Activated B cell treated with CpG ODN at 0.5 μM for 24 hours (primary cell): ENCODE measurements around the gene RTP1. TPM values are rescaled to one million over a fixed set of nuclear protein-coding genes. Genes with fewer than 3 reads are reported as not detected.
"Not testable (repeated sequence)": the region's sequence is repeated elsewhere in the genome, so short reads cannot be mapped to it uniquely, and the experiment has no call there.

Experiments used
- ATAC-seq: fragments of 200-7000 bp; cut with Tn5 transposase; one replicate; pipeline ENCODE4 v1.10.0; 2021; ENCODE audit warnings: low read depth, mild to moderate bottlenecking, moderate library complexity
- CTCF ChIA-PET: fragments of 350-600 bp; sonication (Branson Sonifier 250); formaldehyde crosslinking; loops from one replicate; lab custom pipeline; 2021; ENCODE audit warnings: antibody characterized with exemption; lab: Charles Lee
- POLR2A ChIA-PET: fragments of 350-600 bp; sonication (Branson Sonifier 250); formaldehyde crosslinking; loops from one replicate; lab custom pipeline; 2021; ENCODE audit warnings: antibody characterized with exemption; lab: Charles Lee
- DNase-seq: peaks from one replicate; pipeline ENCODE4 v3.0.0; 2022
- H3K27ac Mint-ChIP-seq: one replicate; pipeline ENCODE4 v1.8.0; 2020; ENCODE audit warnings: mixed read lengths
- H3K27me3 Mint-ChIP-seq: one replicate; pipeline ENCODE4 v1.8.0; 2021; ENCODE audit warnings: mixed read lengths
- H3K36me3 Mint-ChIP-seq: one replicate; pipeline ENCODE4 v1.8.0; 2021; ENCODE audit warnings: low read depth, mixed read lengths
- H3K4me1 Mint-ChIP-seq: one replicate; pipeline ENCODE4 v1.8.0; 2021; ENCODE audit warnings: mixed read lengths
- H3K4me3 Mint-ChIP-seq: one replicate; pipeline ENCODE4 v1.8.0; 2020; ENCODE audit warnings: mild to moderate bottlenecking, mixed read lengths
- H3K9me3 Mint-ChIP-seq: one replicate; pipeline ENCODE4 v1.8.0; 2020; ENCODE audit warnings: mixed read lengths
- CTCF ChIP-seq: fragments of 200-600 bp; IDR thresholded peaks from one replicate; pipeline ENCODE4 v1.8.0; 2022; ENCODE audit warnings: antibody characterized with exemption, mild to moderate bottlenecking
- intact Hi-C: fragments of 100-400 bp; cut with micrococcal nuclease; formaldehyde crosslinking; loops from one replicate; pipeline ENCODE4 v1.15.1; 2024
- total RNA-seq: library from RNA; stranded (reverse); gene quantifications from 2 replicates; pipeline ENCODE4 v1.2.3, GENCODE V29; 2022

RTP1 gene
- total RNA-seq, 1 donor from 2014 or later, result not detected

- no peak for ATAC-seq
- ChIA-PET CTCF (no interaction called here), POLR2A (no interaction called here)
- Mint-ChIP-seq H3K27ac (no peak overlapping the region), H3K4me3 (no peak overlapping the region), H3K27me3 (no peaks in the 10 kb centered on the region), H3K9me3 (peaks cover 5% of the 10 kb centered on the region), H3K4me1 (no peaks in the 10 kb centered on the region), H3K36me3 (no peaks in the 10 kb centered on the region)
- intact Hi-C loops, result no loop called here
- no peak for TF ChIP-seq CTCF
- no peak for DNase-seq
These were observed 39.7 kb downstream of the RTP1 start for GRCh38 chr3:187236962-187237361.

DNA sequence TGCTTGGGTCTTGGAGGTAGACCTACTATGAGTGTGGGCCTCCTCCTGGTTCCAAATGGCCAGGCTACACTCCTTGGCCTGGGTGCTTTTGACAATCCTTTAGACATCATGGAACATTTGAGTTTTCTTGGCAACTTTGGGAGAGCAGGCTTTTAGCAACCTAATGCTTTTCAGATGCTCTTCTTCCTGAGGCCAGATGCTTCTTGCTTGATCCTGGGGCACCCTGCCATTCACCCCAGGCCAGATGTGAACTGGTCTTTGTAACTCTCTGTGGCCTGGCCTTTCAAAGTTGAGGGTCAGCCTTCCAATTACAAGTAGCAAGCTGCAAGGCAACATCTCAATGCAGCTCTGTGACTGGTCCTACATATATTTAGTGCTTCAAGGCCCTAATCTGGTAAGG is 40.5 kb downstream of the RTP1 start:
- Mint-ChIP-seq H3K4me3 (no peak overlapping the region), H3K4me1 (no peaks in the 10 kb centered on the region), H3K9me3 (peaks cover 5% of the 10 kb centered on the region), H3K36me3 (no peaks in the 10 kb centered on the region), H3K27ac (no peak overlapping the region), H3K27me3 (no peaks in the 10 kb centered on the region)
- no peak for ATAC-seq
- intact Hi-C loops, result no loop called here
- no peak for TF ChIP-seq CTCF
- POLR2A ChIA-PET, result no interaction called here
- CTCF ChIA-PET, result no interaction called here
- DNase-seq, result no peak

DNA sequence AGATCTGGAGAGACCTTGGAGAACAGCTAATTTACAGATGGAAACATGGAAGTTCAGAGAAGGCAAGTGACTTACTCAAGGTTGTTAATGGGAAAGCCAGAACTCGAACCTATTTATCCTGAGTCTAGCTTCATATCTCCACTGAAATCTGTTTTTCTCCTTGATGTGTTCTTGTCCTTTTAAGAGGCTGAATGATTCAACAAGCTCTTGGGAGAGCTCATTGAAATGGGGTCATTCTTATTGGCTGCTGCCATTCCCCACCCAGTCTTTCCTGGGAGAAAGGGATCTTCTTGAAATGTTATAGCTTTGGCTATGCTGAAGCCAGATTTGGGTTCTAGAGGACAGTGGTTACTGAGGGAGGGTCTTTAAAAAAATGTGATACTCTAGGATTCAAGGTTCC is 41.0 kb downstream of the RTP1 start:
- CTCF ChIA-PET, result no interaction called here
- H3K4me3 Mint-ChIP-seq, result no peak overlapping the region
- H3K27me3 Mint-ChIP-seq, result no peaks in the 10 kb centered on the region
- peaks cover 5% of the 10 kb centered on the region for H3K9me3 Mint-ChIP-seq
- no peak for DNase-seq
- no peak overlapping the region for H3K27ac Mint-ChIP-seq
- POLR2A ChIA-PET, result no interaction called here
- no peak for ATAC-seq
- H3K36me3 Mint-ChIP-seq, result no peaks in the 10 kb centered on the region
- TF ChIP-seq CTCF, result no peak
- no peaks in the 10 kb centered on the region for H3K4me1 Mint-ChIP-seq
- intact Hi-C loops, result no loop called here

DNA sequence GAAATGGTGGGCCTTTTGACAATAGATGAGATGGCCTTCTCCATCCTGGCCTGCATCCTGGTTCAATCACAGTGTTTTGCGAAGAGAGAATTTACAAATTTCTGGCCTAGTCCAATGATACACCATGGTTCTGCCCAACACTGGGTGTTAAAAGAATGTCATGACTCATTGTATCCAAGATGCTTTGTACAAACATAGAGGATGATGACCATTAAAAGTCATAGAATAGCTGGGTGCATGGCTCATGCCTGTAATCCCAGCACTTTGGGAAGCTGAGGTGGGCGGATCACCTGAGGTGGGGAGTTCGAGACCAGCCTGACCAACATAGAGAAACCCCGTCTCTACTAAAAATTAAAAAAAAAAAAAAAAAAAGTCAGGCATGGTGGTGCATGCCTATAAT is 41.5 kb downstream of the RTP1 start:
- ATAC-seq, CTCF ChIA-PET, POLR2A ChIA-PET, H3K9me3 Mint-ChIP-seq, H3K4me3 Mint-ChIP-seq, H3K27me3 Mint-ChIP-seq, intact Hi-C loops, DNase-seq, H3K36me3 Mint-ChIP-seq, H3K4me1 Mint-ChIP-seq, H3K27ac Mint-ChIP-seq: not testable (repeated sequence)

GRCh38 chr3:187242435-187242834 is 45.1 kb downstream of the RTP1 start:
- TF ChIP-seq CTCF, result no peak
- ChIA-PET CTCF (no interaction called here), POLR2A (no interaction called here)
- ATAC-seq (no peak), DNase-seq (no peak)
- H3K4me1 Mint-ChIP-seq, result no peaks in the 10 kb centered on the region
- no peak overlapping the region for H3K4me3 Mint-ChIP-seq
- intact Hi-C loops, result no loop called here
- H3K27me3 Mint-ChIP-seq, result peaks cover 6% of the 10 kb centered on the region
- H3K27ac Mint-ChIP-seq, result no peak overlapping the region
- no peaks in the 10 kb centered on the region for H3K36me3 Mint-ChIP-seq
- peaks cover 5% of the 10 kb centered on the region for H3K9me3 Mint-ChIP-seq

DNA sequence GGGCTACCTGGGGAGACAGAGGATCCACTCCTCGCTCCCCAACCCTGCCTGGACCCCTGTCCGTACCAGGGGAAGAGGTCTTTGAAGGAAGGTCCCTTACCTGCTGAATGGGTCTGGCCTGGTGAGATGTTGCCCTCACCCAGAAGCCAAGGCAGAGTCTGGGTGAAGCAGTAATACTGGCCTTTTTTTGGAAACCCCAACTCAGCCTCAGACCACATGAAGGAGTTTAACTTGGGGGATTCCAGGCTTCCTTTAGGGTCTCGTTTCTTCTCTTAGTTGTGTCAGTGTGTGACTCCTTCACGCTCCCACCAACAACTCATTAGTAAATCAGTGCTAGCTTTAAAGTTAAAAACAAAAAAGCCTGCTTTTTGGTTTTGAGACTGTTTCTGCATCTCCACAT is 45.6 kb downstream of the RTP1 start:
- H3K27ac Mint-ChIP-seq, result no peak overlapping the region
- H3K36me3 Mint-ChIP-seq, result no peaks in the 10 kb centered on the region
- ChIA-PET POLR2A (no interaction called here), CTCF (no interaction called here)
- no peak overlapping the region for H3K4me3 Mint-ChIP-seq
- TF ChIP-seq CTCF, result no peak
- no peaks in the 10 kb centered on the region for H3K4me1 Mint-ChIP-seq
- H3K27me3 Mint-ChIP-seq, result peaks cover 6% of the 10 kb centered on the region
- DNase-seq (no peak), ATAC-seq (no peak)
- intact Hi-C loops, result no loop called here
- H3K9me3 Mint-ChIP-seq, result peaks cover 5% of the 10 kb centered on the region
